Calu3 (cell line): Measurements from ENCODE around the gene ANOS1. TPM values are rescaled to one million over a fixed set of nuclear protein-coding genes. Genes with fewer than 3 reads are reported as not detected.
A peak's percentile ranks its signal among the peaks of the same experiment; 100 is the strongest.

Source experiments
- BruUV-seq: library from RNA; stranded (reverse); fragments of 400-500 nt; replicated peaks from 2 replicates; lab custom pipeline; 2021; lab: Mats Ljungman, UMichigan
- CTCF ChIA-PET: fragments of 300-600 bp; sonication (Branson Sonifier 250); formaldehyde crosslinking; loops from one replicate; lab custom pipeline; 2022; ENCODE audit warnings: antibody characterized with exemption; lab: Charles Lee
- DNase-seq: peaks from one replicate; pipeline ENCODE4 v3.0.0; 2022
- H3K27ac Mint-ChIP-seq: one replicate; pipeline ENCODE4 v1.8.0; 2022; ENCODE audit warnings: mixed read lengths; ENCODE audit not compliant: unreplicated experiment
- H3K27me3 Mint-ChIP-seq: one replicate; pipeline ENCODE4 v1.8.0; 2022; ENCODE audit warnings: mixed read lengths; ENCODE audit not compliant: unreplicated experiment
- H3K36me3 Mint-ChIP-seq: one replicate; pipeline ENCODE4 v1.8.0; 2022; ENCODE audit warnings: mild to moderate bottlenecking, moderate library complexity, mixed read lengths; ENCODE audit not compliant: insufficient read depth, unreplicated experiment
- H3K4me1 Mint-ChIP-seq: one replicate; pipeline ENCODE4 v1.8.0; 2022; ENCODE audit warnings: mild to moderate bottlenecking, low read depth, mixed read lengths; ENCODE audit not compliant: unreplicated experiment
- H3K4me3 Mint-ChIP-seq: one replicate; pipeline ENCODE4 v1.8.0; 2022; ENCODE audit warnings: mild to moderate bottlenecking, low read depth, moderate library complexity, mixed read lengths; ENCODE audit not compliant: unreplicated experiment
- H3K9me3 Mint-ChIP-seq: one replicate; pipeline ENCODE4 v1.8.0; 2022; ENCODE audit warnings: low read depth, mixed read lengths; ENCODE audit not compliant: unreplicated experiment
- intact Hi-C: fragments of 100-400 bp; cut with micrococcal nuclease; formaldehyde crosslinking; loops from one replicate; pipeline ENCODE4 v1.10.0; 2022; ENCODE audit not compliant: unreplicated experiment
- total RNA-seq: library from RNA; stranded (reverse); gene quantifications from 2 replicates; pipeline ENCODE4 v1.2.3, GENCODE V29; 2022
- TF ChIP-seq, protein P1 (sequence below): fragments of 200-600 bp; IDR thresholded peaks from one replicate; pipeline ENCODE4 v1.8.0; 2022; ENCODE audit warnings: antibody characterized with exemption; ENCODE audit not compliant: unreplicated experiment

Gene ANOS1
- total RNA-seq, 1 experiment from 2014 or later: 0.33 TPM

DNA sequence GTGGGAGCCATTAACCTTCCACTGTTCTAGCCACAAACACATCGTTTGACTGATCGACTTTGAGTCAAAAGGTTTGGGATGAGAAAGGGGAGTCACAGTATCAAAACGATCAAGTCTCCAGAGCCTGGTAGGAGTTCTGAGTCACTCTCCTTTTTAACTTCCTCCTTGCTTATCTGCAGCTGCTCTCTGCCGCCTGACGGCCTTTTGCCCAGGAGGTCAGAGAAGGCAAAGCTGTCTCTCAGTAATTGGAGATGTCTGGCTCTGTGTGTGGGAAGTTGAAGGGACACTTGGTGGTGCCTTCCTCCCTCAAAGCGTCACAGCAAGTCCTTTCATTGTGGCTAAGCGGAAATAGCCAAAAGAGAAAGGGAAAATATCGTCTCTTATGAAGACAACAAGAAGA, 63.1 kb downstream of the ANOS1 start:
- TF ChIP-seq, protein P1, sequence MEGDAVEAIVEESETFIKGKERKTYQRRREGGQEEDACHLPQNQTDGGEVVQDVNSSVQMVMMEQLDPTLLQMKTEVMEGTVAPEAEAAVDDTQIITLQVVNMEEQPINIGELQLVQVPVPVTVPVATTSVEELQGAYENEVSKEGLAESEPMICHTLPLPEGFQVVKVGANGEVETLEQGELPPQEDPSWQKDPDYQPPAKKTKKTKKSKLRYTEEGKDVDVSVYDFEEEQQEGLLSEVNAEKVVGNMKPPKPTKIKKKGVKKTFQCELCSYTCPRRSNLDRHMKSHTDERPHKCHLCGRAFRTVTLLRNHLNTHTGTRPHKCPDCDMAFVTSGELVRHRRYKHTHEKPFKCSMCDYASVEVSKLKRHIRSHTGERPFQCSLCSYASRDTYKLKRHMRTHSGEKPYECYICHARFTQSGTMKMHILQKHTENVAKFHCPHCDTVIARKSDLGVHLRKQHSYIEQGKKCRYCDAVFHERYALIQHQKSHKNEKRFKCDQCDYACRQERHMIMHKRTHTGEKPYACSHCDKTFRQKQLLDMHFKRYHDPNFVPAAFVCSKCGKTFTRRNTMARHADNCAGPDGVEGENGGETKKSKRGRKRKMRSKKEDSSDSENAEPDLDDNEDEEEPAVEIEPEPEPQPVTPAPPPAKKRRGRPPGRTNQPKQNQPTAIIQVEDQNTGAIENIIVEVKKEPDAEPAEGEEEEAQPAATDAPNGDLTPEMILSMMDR: no peak
- Mint-ChIP-seq H3K27ac (no peak overlapping the region), H3K9me3 (peaks cover 4% of the 10 kb centered on the region), H3K4me1 (no peaks in the 10 kb centered on the region), H3K36me3 (no peaks in the 10 kb centered on the region), H3K27me3 (peaks cover 14% of the 10 kb centered on the region), H3K4me3 (no peak overlapping the region)
- intact Hi-C loops: no loop called here
- BruUV-seq: no TSS peak
- DNase-seq: peak; percentile 5
- CTCF ChIA-PET: no interaction called here

DNA sequence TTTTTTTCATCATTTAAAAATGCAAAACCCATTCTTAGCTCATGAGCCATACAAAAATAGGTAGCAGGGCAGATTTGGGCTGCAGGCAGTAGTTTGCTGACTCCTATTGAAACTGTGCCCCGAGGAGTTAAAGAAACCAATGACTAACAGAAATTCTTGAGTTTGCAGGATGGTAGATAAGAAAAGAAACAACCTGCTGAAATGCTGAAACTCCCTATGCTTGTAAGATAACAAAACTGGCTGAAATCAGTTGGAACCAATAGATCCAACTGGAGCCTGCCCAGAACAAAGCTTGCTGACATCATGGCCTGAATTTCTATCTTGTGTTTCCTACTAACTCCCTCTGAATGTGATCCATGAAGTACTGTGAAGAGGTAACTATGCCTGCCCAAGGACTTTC, 68.6 kb downstream of the ANOS1 start:
- DNase-seq: no peak

DNA sequence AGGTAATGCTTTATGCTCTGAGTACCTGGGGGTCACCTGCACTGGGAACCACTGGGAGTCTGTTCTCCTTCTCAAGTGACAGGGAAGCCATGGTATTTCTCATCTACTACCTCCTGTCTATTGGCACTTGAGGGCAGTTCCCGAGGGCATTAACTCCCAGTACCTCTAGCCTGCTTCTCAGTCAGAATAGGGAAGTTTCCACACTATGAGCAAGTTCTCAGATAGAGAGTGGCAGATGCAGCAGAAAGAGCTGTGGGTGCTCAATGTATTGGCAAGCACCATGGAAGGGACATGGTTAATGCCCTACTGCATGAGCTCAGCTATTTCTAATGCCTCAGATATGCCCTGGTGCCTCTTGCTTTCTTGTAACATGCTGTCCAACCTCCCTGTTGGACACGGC, 74.1 kb downstream of the ANOS1 start:
- no peak overlapping the region for H3K4me3 Mint-ChIP-seq
- no peak for DNase-seq
- H3K9me3 Mint-ChIP-seq: no peaks in the 10 kb centered on the region
- CTCF ChIA-PET: interaction anchor here (0.7 kb wide), 1 partner anchor 10 kb away, joined by 7 read pairs; no protein-coding TSS in a partner anchor
- H3K27ac Mint-ChIP-seq: no peak overlapping the region
- intact Hi-C loops: no loop called here
- H3K4me1 Mint-ChIP-seq: no peaks in the 10 kb centered on the region
- TF ChIP-seq, protein P1: no peak
- BruUV-seq: no TSS peak
- no peaks in the 10 kb centered on the region for H3K36me3 Mint-ChIP-seq
- H3K27me3 Mint-ChIP-seq: no peaks in the 10 kb centered on the region

More for the DNA sequence above, 68.6 kb downstream of the ANOS1 start:
- intact Hi-C loops: no loop called here
- no peak overlapping the region for H3K27ac Mint-ChIP-seq
- no peak overlapping the region for H3K4me3 Mint-ChIP-seq
- H3K36me3 Mint-ChIP-seq: no peaks in the 10 kb centered on the region
- H3K4me1 Mint-ChIP-seq: no peaks in the 10 kb centered on the region
- H3K9me3 Mint-ChIP-seq: no peaks in the 10 kb centered on the region
- BruUV-seq: no TSS peak
- TF ChIP-seq, protein P1: no peak
- H3K27me3 Mint-ChIP-seq: no peaks in the 10 kb centered on the region
- CTCF ChIA-PET: no interaction called here

DNA sequence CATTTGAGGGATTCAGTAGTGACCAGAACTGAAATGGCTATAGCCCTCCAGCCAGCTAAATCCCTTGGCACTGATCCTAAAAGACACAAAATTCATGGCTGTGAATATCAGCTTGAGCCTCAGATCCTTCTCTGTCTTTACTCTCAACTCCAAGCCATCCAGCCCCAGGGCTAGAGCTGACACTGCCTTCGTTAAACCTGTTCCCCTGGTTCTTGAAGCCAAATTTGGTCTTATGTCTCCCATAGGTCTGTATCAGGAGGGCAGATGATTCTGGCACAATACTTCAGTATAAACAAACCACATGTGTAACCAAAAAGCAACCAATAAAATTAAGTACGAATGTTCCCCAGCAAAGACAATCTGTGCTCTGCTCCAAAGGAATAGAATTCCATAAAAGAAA, 78.0 kb downstream of the ANOS1 start:
- H3K27ac Mint-ChIP-seq: no peak overlapping the region
- no peaks in the 10 kb centered on the region for H3K4me1 Mint-ChIP-seq
- H3K27me3 Mint-ChIP-seq: no peaks in the 10 kb centered on the region
- TF ChIP-seq, protein P1: no peak
- no peaks in the 10 kb centered on the region for H3K9me3 Mint-ChIP-seq
- no peak overlapping the region for H3K4me3 Mint-ChIP-seq
- BruUV-seq: no TSS peak
- DNase-seq: no peak
- intact Hi-C loops: no loop called here
- H3K36me3 Mint-ChIP-seq: no peaks in the 10 kb centered on the region
- CTCF ChIA-PET: no interaction called here
